NB4 (cell line): Measurements from ENCODE around the gene CACNA2D3.

Experiments used
- CTCF ChIP-seq: IDR thresholded peaks from one replicate; pipeline ENCODE4 v1.5.1; 2012; ENCODE audit warnings: low read depth, low read length
- POLR2A ChIP-seq: IDR thresholded peaks from 2 replicates; pipeline ENCODE4 v1.6.1; 2011; ENCODE audit warnings: mild to moderate bottlenecking; ENCODE audit not compliant: insufficient read length; ENCODE audit errors: extremely low read depth

GRCh38 chr3:54178376-54178775 is 56.0 kb downstream of the CACNA2D3 start:
- TF ChIP-seq CTCF (no peak), POLR2A (no peak)
